G401 (cell line): Measurements from ENCODE around the gene TMPRSS15. TPM values are rescaled to one million over a fixed set of nuclear protein-coding genes. Genes with fewer than 3 reads are reported as not detected.
A peak's percentile ranks its signal among the peaks of the same experiment; 100 is the strongest.
"Not testable (repeated sequence)": the region's sequence is repeated elsewhere in the genome, so short reads cannot be mapped to it uniquely, and the experiment has no call there.

ENCODE experiments used
- DNase-seq: peaks from one replicate; pipeline ENCODE4 v3.0.0-alpha.2; 2015; ENCODE audit warnings: low spot score
- in situ Hi-C: cut with HindIII; loops from 2 replicates; pipeline ENCODE4 v1.10.0; 2016; ENCODE audit warnings: low sequenced_read_pairs, mixed read lengths
- total RNA-seq: library from RNA; depleted of rRNA; stranded (reverse); fragments of >200 nt; shearing (Covaris generic); gene quantifications from 2 replicates; pipeline ENCODE4 v1.2.3, GENCODE V29; 2014; rRNA removed

TMPRSS15 gene
- total RNA-seq: 5.7 and 13.4 TPM in 2 replicates

DNA sequence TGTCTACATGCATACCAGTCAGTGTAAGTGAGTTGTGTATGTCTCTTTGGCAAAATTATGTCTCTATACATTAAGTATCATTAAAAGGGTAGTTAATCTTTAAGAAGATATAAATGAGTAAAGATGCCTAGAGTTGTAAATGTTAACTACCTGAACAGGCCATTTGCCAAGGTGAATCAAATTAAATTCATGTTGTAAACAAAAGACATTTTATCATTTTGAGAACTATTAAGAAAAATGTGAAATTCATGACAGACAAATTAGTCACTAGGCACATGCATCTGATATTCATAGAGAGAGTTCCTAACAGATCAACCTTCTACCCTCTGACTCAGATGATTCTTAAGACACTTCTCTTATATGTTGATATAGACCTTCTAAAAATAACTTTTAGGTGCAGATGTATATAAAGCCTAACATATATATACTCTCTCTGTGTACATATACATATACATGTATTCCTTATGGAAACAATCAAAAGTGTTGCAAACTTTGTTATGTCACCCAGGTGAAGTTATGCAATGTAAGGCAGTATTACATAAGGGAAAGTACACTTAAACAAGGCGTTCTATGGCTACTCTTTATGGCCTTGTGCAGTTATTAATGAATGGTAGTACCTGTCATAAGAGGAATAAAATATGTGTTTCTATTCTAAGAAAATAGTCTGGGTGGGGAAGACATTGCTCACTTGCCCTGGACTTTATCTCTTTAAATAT, at the start of gene TMPRSS15:
TMPRSS15 (minus strand) TSS at position 51 of the 716 bp plus-strand sequence. CDS start 163 bp downstream, outside the sequence.
- in situ Hi-C loops: no loop called here
- no peak for DNase-seq

DNA sequence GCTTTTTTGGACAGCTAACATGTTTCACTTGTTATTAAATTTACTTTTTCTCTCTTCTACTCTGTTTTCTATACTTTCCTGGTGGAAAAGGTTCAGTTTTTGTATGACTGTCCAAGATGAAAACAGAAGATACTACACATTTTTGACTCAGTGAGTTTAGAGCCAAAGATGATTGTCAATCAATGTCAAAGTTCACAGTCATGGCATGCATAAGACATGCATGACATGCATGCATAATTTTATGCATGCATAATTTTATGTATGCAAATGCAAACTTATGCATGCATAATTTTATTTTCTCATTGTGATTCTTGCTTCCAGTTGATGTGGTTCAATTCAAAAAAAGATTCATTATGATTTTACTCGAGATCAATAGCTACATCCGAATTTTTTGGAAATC, 48.1 kb upstream of the TMPRSS15 start:
- DNase-seq: no peak
- in situ Hi-C loops: no loop called here

DNA sequence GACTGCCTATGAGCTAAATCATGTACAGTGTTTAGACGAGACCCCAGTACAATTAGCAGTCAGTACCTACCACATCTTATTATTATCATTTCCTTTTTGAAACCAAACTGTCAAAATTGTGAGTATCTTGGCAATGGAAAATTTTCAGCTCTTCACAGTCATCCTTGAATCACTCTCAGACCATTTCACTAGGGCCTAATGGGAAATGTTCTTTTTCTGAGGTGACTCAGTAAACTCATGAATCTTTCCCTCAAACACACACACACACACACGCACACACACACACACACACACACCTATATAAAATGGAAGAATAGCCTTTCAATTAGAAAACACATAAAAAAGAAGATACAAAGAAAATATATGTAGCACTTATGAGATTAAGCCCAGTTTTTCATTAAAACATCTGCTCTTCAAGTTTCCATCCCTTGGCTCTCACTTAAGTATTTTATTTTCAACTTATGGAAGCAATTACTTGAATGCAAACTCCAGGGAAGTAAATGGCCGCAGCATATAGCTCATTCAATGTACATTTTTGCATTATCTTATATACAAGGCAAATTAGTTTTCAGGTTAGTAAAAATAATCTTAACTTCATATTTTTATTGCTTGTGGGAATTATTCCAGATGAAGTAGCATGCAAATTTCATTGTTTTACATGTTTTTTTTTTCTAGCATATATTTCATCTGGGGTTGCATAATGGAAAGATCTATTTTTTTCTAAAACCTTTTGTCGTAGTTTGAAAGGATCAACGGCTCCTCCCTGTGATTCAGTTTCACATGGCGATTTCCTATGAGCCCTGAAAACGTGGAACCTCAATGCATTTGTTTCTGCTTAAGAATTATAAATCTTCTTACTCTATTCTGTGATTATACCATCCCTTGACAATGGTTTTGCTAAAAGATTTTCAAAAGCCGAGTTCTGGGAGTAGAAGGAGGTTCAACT, 46.3 kb upstream of the TMPRSS15 start:
- DNase-seq: no peak
- in situ Hi-C loops: no loop called here

DNA sequence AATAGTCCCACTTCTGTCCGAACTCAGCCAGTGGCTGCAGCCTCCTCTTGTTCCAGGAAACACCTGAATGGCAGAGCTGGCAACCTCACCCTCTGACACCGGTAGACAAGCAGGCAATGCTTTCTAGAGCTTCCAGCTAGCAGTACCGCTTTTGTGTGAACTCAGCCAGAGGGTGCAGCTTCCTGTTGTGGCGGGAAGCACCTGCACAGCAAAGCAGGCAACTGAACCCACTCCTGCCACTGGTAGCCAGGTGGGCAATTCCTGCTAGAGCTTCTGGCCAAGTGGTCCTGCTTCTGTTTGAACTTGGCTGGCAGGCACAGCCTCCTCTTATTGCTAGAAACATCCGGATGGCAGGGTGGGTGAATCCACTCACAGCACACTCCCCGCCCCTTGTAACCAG, 40.1 kb upstream of the TMPRSS15 start:
- DNase-seq: no peak
- in situ Hi-C loops: no loop called here

DNA sequence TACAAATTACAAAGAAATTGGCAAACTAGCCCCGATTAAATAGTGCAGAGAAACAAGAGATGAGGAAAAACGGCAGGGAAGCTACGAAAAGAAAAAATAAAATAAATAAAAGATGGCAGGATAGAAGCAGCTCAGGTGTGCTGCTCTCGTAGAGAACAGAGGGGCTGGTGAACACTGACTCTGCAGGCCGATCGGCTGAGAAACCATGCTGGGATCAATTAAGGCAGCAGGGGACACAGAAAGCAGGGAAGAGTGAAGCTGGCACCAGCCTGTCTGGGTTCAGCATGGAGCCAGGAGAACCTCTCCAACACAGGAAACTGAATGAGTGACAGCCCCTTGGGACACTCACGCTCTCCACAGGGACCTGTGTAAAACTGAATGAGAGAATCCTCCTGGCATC, 39.5 kb upstream of the TMPRSS15 start:
- in situ Hi-C loops: no loop called here
- no peak for DNase-seq

DNA sequence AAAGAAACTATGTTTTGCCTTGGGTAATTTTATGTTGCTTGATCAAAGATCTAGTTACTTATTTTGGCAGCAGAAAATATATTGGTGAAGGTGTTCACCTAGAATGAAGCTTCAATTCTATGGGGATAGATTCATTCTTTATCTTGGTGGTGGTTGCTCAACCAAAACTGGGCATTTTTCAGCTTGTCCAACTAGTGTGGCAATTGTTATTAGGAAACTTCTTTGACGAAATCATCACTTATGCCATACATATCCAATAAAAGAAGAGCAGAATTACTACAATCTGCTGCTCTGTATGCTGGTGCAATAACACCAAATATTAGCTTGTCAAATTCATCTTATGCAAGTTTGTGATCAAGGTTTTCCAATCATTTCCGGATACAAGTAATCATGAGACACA, 26.8 kb upstream of the TMPRSS15 start:
- no peak for DNase-seq
- in situ Hi-C loops: no loop called here

DNA sequence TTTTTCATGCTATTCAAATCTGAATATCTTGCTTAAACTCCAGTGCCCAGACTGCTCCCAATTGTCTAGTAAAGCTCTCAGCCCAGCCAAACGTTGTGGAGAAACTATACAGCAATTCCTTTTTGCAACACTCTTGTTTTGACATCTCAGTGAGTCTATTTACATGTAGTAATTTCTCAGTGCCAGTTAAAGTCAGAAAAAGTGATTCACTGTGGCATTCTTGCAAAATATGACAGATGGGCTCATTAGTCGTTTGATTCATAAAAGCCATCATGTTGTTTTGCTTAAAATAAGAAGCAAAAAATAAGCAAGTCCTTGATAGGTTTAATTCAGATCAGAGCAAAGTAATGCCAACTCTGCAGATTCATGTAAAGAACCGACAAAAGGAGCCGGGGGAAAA, 20.7 kb upstream of the TMPRSS15 start:
- in situ Hi-C loops: no loop called here
- DNase-seq: peak; percentile 3

DNA sequence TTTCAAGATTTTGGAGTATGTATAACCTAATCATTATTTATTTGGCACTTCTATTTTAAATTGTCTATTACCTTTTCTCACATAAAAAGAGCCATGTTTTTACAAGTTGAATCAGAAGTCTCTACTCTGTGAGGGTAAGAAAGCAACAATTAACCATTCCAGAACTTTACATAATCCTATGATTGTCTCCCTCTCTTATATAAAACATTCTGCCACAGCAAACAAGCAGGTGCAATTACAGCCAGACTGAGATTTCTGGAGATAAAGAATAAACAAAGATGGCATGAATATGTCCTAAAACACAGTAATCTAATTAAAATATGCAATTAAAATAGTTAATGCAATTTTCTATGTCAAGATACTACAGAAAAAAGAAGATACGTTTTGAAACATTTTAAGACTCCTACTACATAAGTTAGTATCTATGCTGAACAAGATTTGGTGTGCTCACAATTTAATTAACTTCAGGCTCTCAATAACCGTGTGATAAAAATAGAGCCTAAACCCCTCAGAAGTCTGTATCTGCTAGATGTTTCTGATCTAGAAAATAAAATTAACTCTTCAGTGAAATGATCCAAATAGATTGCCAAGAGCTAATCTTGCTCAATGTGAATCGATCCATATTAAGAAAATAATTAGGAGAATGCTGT, 13.7 kb upstream of the TMPRSS15 start:
- in situ Hi-C loops: no loop called here
- no peak for DNase-seq

DNA sequence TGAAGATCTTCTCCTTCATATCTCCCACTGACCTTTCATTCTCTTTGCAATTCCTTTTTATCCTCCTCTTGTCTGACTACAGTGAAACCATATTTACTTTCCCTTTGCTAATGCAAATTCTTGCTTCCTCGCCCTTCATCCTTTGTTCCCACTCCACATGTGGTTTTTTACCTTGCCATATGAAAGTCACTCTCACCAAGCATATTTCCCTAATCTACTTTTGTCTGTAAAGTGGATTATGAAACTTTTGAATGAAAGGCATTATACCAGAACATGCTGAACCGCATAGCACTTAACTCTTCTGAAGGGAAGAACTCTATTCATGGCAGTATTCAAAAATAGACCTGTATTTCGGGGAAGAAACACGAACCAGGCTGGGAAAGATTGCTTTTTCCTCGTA, 8.0 kb upstream of the TMPRSS15 start:
- in situ Hi-C loops: no loop called here

DNA sequence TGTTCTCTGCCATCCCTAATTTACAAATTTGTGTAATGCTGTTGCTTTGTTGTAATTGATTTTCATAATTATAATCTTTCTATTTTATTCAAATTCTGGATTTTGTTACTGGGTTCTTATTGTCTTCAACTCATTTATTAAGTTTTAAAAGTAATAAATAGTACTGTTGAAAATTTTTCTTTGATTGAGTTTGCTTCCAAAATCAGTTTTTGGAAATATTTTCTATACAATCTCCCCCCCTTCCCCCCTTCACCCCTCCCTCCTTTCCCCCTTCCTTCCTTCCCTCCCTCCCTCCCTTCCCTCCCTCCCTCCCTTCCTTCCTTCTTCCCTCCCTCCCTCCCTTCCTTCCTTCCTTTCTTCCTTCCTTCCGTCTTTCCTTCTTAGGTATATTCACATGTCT, 6.0 kb upstream of the TMPRSS15 start:
- DNase-seq: no peak
- in situ Hi-C loops: no loop called here

More for the DNA sequence above, 8.0 kb upstream of the TMPRSS15 start:
- no peak for DNase-seq

DNA sequence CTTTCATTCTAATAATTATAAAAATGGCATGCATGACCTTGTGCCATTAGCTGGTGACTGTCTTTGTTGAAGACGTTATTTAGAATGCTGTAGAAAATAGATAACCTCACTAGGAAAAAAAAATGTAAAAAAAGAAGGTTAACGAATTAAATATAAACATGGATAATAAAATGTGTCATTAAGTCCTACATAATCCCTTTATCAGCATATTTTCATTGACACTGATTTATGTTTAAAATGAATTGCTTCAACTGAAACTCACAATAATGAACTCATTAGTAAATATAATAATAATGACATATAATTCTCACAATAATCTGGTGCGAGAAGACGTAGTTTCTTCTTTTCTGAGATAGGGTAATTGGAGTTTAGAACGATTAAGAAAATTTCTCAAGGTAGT, 4.7 kb downstream of the TMPRSS15 start:
- DNase-seq: no peak
- in situ Hi-C loops: no loop called here

DNA sequence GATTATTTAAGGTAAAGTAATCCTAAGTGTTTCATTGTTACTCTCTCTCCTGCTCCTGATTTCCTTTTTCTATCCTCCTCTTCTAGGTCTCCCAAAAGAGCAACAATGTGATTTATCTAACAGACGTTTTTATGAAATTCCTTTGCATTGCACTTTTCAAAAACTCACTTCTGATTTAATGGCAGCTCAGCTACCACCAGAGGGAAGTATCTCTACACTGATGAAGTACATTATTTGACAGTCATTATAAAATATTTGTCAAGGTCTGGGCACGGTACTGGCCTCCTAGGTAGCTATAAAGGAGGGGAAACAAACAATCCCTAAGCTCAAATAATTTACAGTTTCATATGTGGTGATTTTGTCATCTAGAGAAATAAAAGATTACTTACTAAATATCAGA, 15.6 kb downstream of the TMPRSS15 start:
- DNase-seq: no peak

DNA sequence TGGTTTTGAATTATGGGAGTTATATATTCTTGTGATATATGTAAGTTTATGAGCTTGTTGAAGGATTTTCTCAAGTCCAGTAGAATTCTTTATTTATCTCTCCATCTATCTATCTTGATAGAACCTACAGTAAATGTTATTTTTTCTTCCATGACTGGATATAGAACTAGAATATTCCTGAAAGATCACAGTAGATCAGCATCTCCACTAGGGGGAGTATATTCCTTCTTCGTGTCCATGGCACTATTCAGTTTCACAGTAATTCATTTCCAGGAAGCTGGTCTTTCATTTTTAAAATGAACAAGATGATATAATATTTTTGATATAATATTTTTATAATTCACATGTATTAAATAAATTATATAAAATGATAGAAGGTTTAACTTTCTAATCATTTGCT, 18.8 kb downstream of the TMPRSS15 start:
- DNase-seq: peak; percentile 7
- in situ Hi-C loops: no loop called here

More for the DNA sequence above, 15.6 kb downstream of the TMPRSS15 start:
- in situ Hi-C loops: no loop called here

DNA sequence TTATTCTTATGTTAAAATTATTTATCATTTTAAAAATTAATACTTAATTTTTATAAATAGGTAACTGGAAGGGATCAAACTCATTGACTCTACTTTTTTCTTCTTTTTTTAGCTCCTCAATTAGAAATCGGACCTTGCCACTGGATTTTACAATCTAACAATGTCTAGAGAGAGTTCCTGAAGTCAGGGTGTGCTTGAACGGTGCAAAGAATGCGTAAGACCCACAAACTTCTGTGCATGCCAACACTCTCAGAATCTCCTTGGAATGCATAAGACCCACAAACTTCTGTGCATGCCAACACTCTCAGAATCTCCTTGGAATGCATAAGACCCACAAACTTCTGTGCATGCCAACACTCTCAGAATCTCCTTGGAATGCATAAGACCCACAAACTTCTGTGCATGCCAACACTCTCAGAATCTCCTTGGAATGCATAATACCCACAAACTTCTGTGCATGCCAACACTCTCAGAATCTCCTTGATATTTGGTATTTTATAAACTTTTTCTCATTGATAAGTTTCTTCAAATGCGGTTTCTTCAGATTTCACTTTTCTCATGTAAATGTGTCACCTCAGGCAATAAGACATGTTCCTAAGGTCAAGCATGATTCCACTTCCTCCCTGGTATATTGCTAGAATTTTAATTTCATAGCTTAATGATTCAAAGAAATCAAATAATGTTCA, 20.5 kb downstream of the TMPRSS15 start:
- in situ Hi-C loops, DNase-seq: not testable (repeated sequence)

DNA sequence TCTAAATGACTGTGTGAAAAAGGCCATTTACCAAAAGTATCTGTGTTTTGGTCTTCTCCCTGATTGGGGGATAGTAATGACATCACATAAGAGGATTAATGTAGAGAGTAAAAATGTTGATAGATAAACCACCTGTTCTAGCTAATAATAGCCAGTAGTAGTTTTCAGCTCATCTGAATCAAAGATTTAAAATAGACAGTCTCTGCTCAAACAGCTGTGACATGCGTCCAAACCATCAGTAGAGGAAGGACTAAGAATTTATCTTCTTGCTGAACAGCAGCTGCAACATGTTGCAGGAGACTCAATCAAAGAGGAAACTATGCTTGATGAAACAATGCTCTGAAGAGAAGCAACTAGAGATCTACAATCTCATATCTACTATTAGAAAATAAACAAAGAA, 21.4 kb downstream of the TMPRSS15 start:
- DNase-seq: no peak
- in situ Hi-C loops: no loop called here

DNA sequence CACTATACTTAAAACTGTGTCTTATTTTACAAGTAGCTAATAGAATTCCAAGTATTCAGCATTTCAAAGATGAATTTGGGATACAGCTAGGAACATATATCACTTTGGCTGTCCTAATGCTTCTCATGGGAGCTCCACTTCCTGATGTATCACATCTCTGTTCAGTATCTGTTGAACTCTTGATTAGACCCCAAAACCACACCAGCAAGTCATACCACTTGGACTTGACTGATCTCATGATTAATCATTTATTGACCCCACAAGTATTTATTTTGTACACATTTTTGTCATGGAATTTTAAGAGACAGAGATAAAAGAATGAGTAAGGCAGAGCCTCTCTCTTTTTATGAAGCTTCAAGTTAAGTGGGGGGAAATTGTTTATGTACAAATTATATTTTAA, 30.0 kb downstream of the TMPRSS15 start:
- DNase-seq: no peak
- in situ Hi-C loops: no loop called here

DNA sequence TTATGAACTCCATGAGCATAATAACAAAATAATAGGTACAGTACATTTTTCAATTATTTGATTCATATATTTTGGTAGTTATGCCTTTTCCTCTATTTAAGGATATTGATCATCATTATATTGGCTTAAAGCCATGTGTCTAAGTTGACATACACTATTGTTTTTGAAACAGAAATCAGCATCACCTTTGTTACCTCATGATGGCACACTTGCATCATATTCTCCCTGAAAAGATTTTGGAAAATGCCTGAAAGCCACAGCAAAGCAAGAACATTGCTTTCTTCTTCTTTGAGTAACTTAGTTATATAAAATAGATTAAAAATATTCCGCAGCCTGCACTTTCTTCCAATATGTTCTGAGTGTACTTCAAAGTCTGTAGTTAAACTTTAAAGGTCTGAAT, 33.3 kb downstream of the TMPRSS15 start:
- DNase-seq: no peak
- in situ Hi-C loops: no loop called here

DNA sequence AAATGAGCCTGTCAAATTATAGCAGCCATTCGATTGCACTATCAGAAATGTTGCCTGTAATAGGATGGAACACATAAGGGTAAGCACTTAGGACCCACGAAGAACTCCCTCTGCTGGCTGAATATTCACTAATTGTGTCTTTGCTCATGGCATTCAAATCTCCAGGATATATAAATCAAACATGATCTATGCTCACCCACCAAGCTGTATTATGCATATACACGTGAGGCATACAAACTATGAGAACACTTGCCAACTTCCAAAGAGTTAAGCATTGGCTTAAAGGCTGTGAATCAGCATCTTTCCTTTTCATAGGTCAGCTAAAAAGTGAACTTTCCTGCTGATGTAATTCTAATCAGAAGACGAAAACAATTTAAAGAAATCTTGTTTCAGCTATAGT, 34.5 kb downstream of the TMPRSS15 start:
- peak; percentile 10 for DNase-seq
- in situ Hi-C loops: no loop called here

DNA sequence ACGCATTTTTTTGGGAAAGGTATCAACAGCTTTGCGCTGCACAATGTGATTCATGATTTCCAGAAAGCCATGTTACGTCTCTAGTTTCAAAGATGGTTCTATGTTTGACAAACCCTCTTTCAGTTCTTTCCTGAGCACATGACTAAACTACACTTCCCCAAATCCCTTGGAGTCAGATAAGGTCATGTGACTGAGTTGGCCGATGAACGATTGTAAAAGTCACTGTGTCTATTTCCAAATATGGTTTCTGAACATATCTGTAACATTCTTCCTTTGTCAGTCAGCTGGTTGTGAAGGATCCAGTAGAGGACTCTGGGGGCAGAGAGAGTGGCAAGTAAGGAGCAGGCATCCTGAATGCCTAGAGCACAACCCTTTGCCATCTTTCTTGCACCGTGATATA, 35.4 kb downstream of the TMPRSS15 start:
- DNase-seq: no peak
- in situ Hi-C loops: no loop called here
